Hepatocyte (in vitro differentiated cells): ENCODE measurements around the gene NT5C2.

Experiments used
- CTCF ChIP-seq: fragments of 200-600 bp; sonication (generic); IDR thresholded peaks from 2 replicates; pipeline ENCODE4 v1.5.1; 2016; ENCODE audit warnings: antibody characterized with exemption, mild to moderate bottlenecking; ENCODE audit not compliant: poor library complexity
- EZH2 ChIP-seq: fragments of 200-600 bp; sonication (generic); IDR thresholded peaks from 2 replicates; pipeline ENCODE4 v1.6.1; 2016; ENCODE audit warnings: antibody characterized with exemption, mild to moderate bottlenecking, borderline replicate concordance

GRCh38 chr10:103095005-103095404 is 98.1 kb downstream of the NT5C2 start:
- TF ChIP-seq CTCF (no peak), EZH2 (no peak)
